CD4-positive, alpha-beta memory T cell (primary cell): ENCODE results near the gene DCST1. TPM values are rescaled to one million over a fixed set of nuclear protein-coding genes. Genes with fewer than 3 reads are reported as not detected.

Source experiments
- CTCF ChIA-PET: fragments of 350-600 bp; sonication (Branson Sonifier 250); formaldehyde crosslinking; loops from one replicate; lab custom pipeline; 2021; ENCODE audit warnings: inconsistent platforms; ENCODE audit not compliant: partially characterized antibody; lab: Charles Lee
- POLR2A ChIA-PET: fragments of 350-600 bp; sonication (Branson Sonifier 250); formaldehyde crosslinking; loops from one replicate; lab custom pipeline; 2021; ENCODE audit not compliant: partially characterized antibody; lab: Charles Lee
- DNase-seq, 5 donors: peaks; one replicate each; pipeline versions ENCODE4 v3.0.0 to v3.0.0-alpha.2; 2020 to 2022; ENCODE audit warnings: mixed read lengths in 1 of 5
- H3K27ac ChIP-seq: one replicate; pipeline ENCODE4 v1.7.0; 2013; ENCODE audit warnings: low read depth, low read length
- H3K27me3 ChIP-seq: 2 replicates; pipeline ENCODE4 v1.7.0; 2013; ENCODE audit warnings: mild to moderate bottlenecking, low read length, moderate library complexity; ENCODE audit not compliant: insufficient read depth
- H3K36me3 ChIP-seq: 2 replicates; pipeline ENCODE4 v1.7.0; 2013; ENCODE audit warnings: mild to moderate bottlenecking, low read length, moderate library complexity; ENCODE audit not compliant: insufficient read depth
- H3K4me1 ChIP-seq: 2 replicates; pipeline ENCODE4 v1.7.0; 2013; ENCODE audit warnings: mild to moderate bottlenecking, low read length, moderate library complexity; ENCODE audit not compliant: insufficient read depth
- H3K4me3 ChIP-seq, 2 donors: one replicate each; pipeline ENCODE4 v1.7.0; 2013; ENCODE audit warnings: low read length in 2 of 2, mild to moderate bottlenecking in 1 of 2
- H3K9me3 ChIP-seq, 2 donors: one replicate each; pipeline ENCODE4 v1.7.0; 2013; ENCODE audit warnings: low read length in 2 of 2, control low read depth in 1 of 2; ENCODE audit not compliant: control insufficient read depth in 1 of 2
- H3K27ac Mint-ChIP-seq, 7 donors: one replicate each; pipeline ENCODE4 v1.8.0; 2020 to 2021; ENCODE audit warnings: mixed read lengths in 7 of 7, mild to moderate bottlenecking in 6 of 7, inconsistent platforms in 3 of 7, moderate library complexity in 3 of 7
- H3K27me3 Mint-ChIP-seq, 2 donors: one replicate each; pipeline ENCODE4 v1.8.0; 2020 to 2021; ENCODE audit warnings: mixed read lengths in 2 of 2
- H3K36me3 Mint-ChIP-seq, 2 donors: one replicate each; pipeline ENCODE4 v1.8.0; 2020 to 2021; ENCODE audit warnings: mixed read lengths in 2 of 2, inconsistent platforms in 1 of 2, mild to moderate bottlenecking in 1 of 2
- H3K4me1 Mint-ChIP-seq, 4 donors: one replicate each; pipeline ENCODE4 v1.8.0; 2020 to 2021; ENCODE audit warnings: mixed read lengths in 4 of 4, mild to moderate bottlenecking in 1 of 4
- H3K4me3 Mint-ChIP-seq, 8 donors: one replicate each; pipeline ENCODE4 v1.8.0; 2020 to 2021; ENCODE audit warnings: mixed read lengths in 8 of 8, mild to moderate bottlenecking in 7 of 8, moderate library complexity in 6 of 8, inconsistent platforms in 3 of 8
- H3K9me3 Mint-ChIP-seq, 8 donors: one replicate each; pipeline ENCODE4 v1.8.0; 2020 to 2021; ENCODE audit warnings: mixed read lengths in 8 of 8, mild to moderate bottlenecking in 5 of 8, inconsistent platforms in 3 of 8, moderate library complexity in 1 of 8
- intact Hi-C: fragments of 100-400 bp; cut with micrococcal nuclease; formaldehyde crosslinking; loops from one replicate; pipeline ENCODE4 v1.15.1; 2023
- polyA plus RNA-seq, 2 donors: library from polyadenylated mRNA; unstranded; fragments of 300-500 nt; fragmentation: Illumina TruSeq; gene quantifications; one replicate each; pipeline ENCODE4 v1.2.3, GENCODE V29; 2021
- total RNA-seq, 2 experiments: library from RNA; stranded (reverse); gene quantifications; one replicate each; pipeline ENCODE4 v1.2.3, GENCODE V29; 2021

The DCST1 gene
- total and polyA plus RNA-seq, 4 experiments from 2014 or later, result 0.14 TPM; not detected in 3

- H3K4me3 Mint-ChIP-seq, result peak overlapping the region in 5 of 8 donors; percentile 21 to 69 (median 42)
Measured at GRCh38 chr1:154996966-154997701, 36.5 kb upstream of the DCST1 start.

GRCh38 chr1:154998201-154998780 is 35.3 kb upstream of the DCST1 start:
- ChIA-PET POLR2A (interaction anchor here (1.0 to 38.9 kb wide), 5 partner anchors 8 to 61 kb away, joined by 3 to 1543 read pairs (median 27); partner anchors contain the start of genes CKS1B, FLAD1, PBXIP1 and PMVK), CTCF (interaction anchor here (0.6 to 16.3 kb wide), 12 partner anchors 11 to 81 kb away, joined by 3 to 381 read pairs (median 16); partner anchors contain the start of genes CKS1B, FLAD1, PBXIP1 and PMVK)
- Histone ChIP-seq H3K4me1 (peaks cover 29% of the 10 kb centered on the region), H3K36me3 (no peaks in the 10 kb centered on the region), H3K9me3 (no peaks in the 10 kb centered on the region), H3K4me3 (no peak overlapping the region), H3K27ac (no peak overlapping the region), H3K27me3 (no peaks in the 10 kb centered on the region)
- DNase-seq, result no peak
- peak overlapping the region in 3 of 8 donors; percentile 20 to 69 (median 62) for H3K4me3 Mint-ChIP-seq
- peaks cover 0 to 19% of the 10 kb centered on the region in 2 donors for H3K36me3 Mint-ChIP-seq
- no peaks in the 10 kb centered on the region for H3K27me3 Mint-ChIP-seq
- H3K9me3 Mint-ChIP-seq, result peaks cover 0 to 3% (median 0%) of the 10 kb centered on the region in 8 donors
- intact Hi-C loops, result no loop called here
- peaks cover 20 to 43% (median 31%) of the 10 kb centered on the region in 4 donors for H3K4me1 Mint-ChIP-seq
- peak overlapping the region in 6 of 7 donors; percentile 18 to 96 (median 79) for H3K27ac Mint-ChIP-seq

More at GRCh38 chr1:154996966-154997701, 36.5 kb upstream of the DCST1 start:
- POLR2A ChIA-PET, result interaction anchor here (0.5 to 38.9 kb wide), 5 partner anchors 10 to 146 kb away, joined by 3 to 1543 read pairs (median 67); partner anchors contain the start of genes CKS1B, FLAD1, PBXIP1 and PYGO2
- intact Hi-C loops, result no loop called here
- Histone ChIP-seq H3K4me1 (peaks cover 29% of the 10 kb centered on the region), H3K27ac (no peak overlapping the region), H3K4me3 (no peak overlapping the region), H3K9me3 (no peaks in the 10 kb centered on the region), H3K36me3 (no peaks in the 10 kb centered on the region), H3K27me3 (no peaks in the 10 kb centered on the region)
- H3K4me1 Mint-ChIP-seq, result peaks cover 20 to 36% (median 31%) of the 10 kb centered on the region in 4 donors
- CTCF ChIA-PET, result interaction anchor here (1.0 to 16.3 kb wide), 8 partner anchors 9 to 88 kb away, joined by 3 to 381 read pairs (median 5); partner anchors contain the start of genes ADAM15, CKS1B and SHC1
- DNase-seq, result no peak
- H3K27me3 Mint-ChIP-seq, result no peaks in the 10 kb centered on the region
- peaks cover 0 to 3% (median 0%) of the 10 kb centered on the region in 8 donors for H3K9me3 Mint-ChIP-seq
- peaks cover 0 to 19% of the 10 kb centered on the region in 2 donors for H3K36me3 Mint-ChIP-seq
- peak overlapping the region in 6 of 7 donors; percentile 33 to 90 (median 46) for H3K27ac Mint-ChIP-seq

- Mint-ChIP-seq H3K9me3 (peaks cover 0 to 2% (median 0%) of the 10 kb centered on the region in 8 donors), H3K36me3 (peaks cover 0 to 19% of the 10 kb centered on the region in 2 donors), H3K4me3 (peak overlapping the region; percentile 62 to 91 (median 88)), H3K27me3 (no peaks in the 10 kb centered on the region), H3K4me1 (peaks cover 20 to 49% (median 32%) of the 10 kb centered on the region in 4 donors), H3K27ac (peak overlapping the region; percentile 88 to 96 (median 94))
- intact Hi-C loops, result loop anchor here (1.0 kb wide), 4 partner anchors 16 to 38 kb away; partner anchors contain the start of genes CKS1B, FLAD1 and PYGO2
- Histone ChIP-seq H3K4me1 (peaks cover 31% of the 10 kb centered on the region), H3K27me3 (no peaks in the 10 kb centered on the region), H3K36me3 (no peaks in the 10 kb centered on the region), H3K4me3 (peak overlapping the region in 1 of 2 donors; percentile 46), H3K27ac (peak overlapping the region; percentile 92), H3K9me3 (no peaks in the 10 kb centered on the region)
- POLR2A ChIA-PET, result interaction anchor here (1.4 to 38.9 kb wide), 4 partner anchors 15 to 62 kb away, joined by 4 to 1543 read pairs (median 170); partner anchors contain the start of genes CKS1B, FLAD1, PBXIP1 and PMVK
- peak; percentile 52 to 72 (median 65) for DNase-seq
- CTCF ChIA-PET, result interaction anchor here (0.6 to 16.3 kb wide), 18 partner anchors 9 to 439 kb away, joined by 3 to 381 read pairs (median 7); partner anchors contain the start of genes CKS1B, FLAD1, PBXIP1 and PMVK
Measured at GRCh38 chr1:154998818-154999570, 34.6 kb upstream of the DCST1 start.

GRCh38 chr1:154999571-155000410 is 33.8 kb upstream of the DCST1 start:
- intact Hi-C loops, result loop anchor here (1.0 to 5.0 kb wide), 6 partner anchors 16 to 442 kb away; partner anchors contain the start of genes ADAM15, CKS1B, FLAD1 and PYGO2
- Histone ChIP-seq H3K9me3 (no peaks in the 10 kb centered on the region), H3K27ac (peak overlapping the region; percentile 92), H3K36me3 (no peaks in the 10 kb centered on the region), H3K27me3 (no peaks in the 10 kb centered on the region), H3K4me1 (peaks cover 39% of the 10 kb centered on the region), H3K4me3 (peak overlapping the region; percentile 52 to 55)
- ChIA-PET POLR2A (interaction anchor here (0.6 to 38.9 kb wide), 6 partner anchors 15 to 63 kb away, joined by 3 to 1543 read pairs (median 18); partner anchors contain the start of genes ADAM15, CKS1B, FLAD1 and PBXIP1), CTCF (interaction anchor here (0.6 to 16.3 kb wide), 19 partner anchors 10 to 440 kb away, joined by 3 to 381 read pairs (median 6); partner anchors contain the start of genes CKS1B, FLAD1, PBXIP1 and PMVK)
- peaks cover 0 to 2% (median 0%) of the 10 kb centered on the region in 8 donors for H3K9me3 Mint-ChIP-seq
- H3K27ac Mint-ChIP-seq, result peak overlapping the region; percentile 90 to 98 (median 98)
- peak in 4 of 5 donors; percentile 45 to 83 (median 50) for DNase-seq
- H3K36me3 Mint-ChIP-seq, result peaks cover 0 to 24% of the 10 kb centered on the region in 2 donors
- H3K4me1 Mint-ChIP-seq, result peaks cover 25 to 57% (median 39%) of the 10 kb centered on the region in 4 donors
- no peaks in the 10 kb centered on the region for H3K27me3 Mint-ChIP-seq
- peak overlapping the region; percentile 92 to 99 (median 94) for H3K4me3 Mint-ChIP-seq

GRCh38 chr1:155000411-155000725 is 33.3 kb upstream of the DCST1 start:
- Mint-ChIP-seq H3K4me1 (peaks cover 28 to 63% (median 43%) of the 10 kb centered on the region in 4 donors), H3K27ac (peak overlapping the region; percentile 90 to 98 (median 98)), H3K27me3 (no peaks in the 10 kb centered on the region), H3K36me3 (peaks cover 0 to 24% of the 10 kb centered on the region in 2 donors), H3K9me3 (peaks cover 0 to 2% (median 0%) of the 10 kb centered on the region in 8 donors), H3K4me3 (peak overlapping the region; percentile 92 to 99 (median 94))
- no peaks in the 10 kb centered on the region for H3K9me3 ChIP-seq
- peaks cover 44% of the 10 kb centered on the region for H3K4me1 ChIP-seq
- no peaks in the 10 kb centered on the region for H3K36me3 ChIP-seq
- H3K27ac ChIP-seq, result peak overlapping the region; percentile 92
- H3K4me3 ChIP-seq, result peak overlapping the region; percentile 52 to 80
- CTCF ChIA-PET, result interaction anchor here (0.9 to 16.3 kb wide), 13 partner anchors 13 to 174 kb away, joined by 3 to 381 read pairs (median 12); partner anchors contain the start of genes CKS1B, FLAD1, PBXIP1 and PMVK
- POLR2A ChIA-PET, result interaction anchor here (0.7 to 38.9 kb wide), 4 partner anchors 14 to 63 kb away, joined by 8 to 1543 read pairs (median 170); partner anchors contain the start of genes ADAM15, CKS1B, FLAD1 and PBXIP1
- no peaks in the 10 kb centered on the region for H3K27me3 ChIP-seq
- intact Hi-C loops, result loop anchor here (5.0 kb wide), 2 partner anchors 52 to 443 kb away; partner anchors contain the start of genes ADAM15 and UBE2Q1
- peak in 1 of 5 donors; percentile 43 for DNase-seq
